ENCODE data around the gene TTC21A.

TTC21A gene

GRCh38 chr3:39128951-39129350 is 21.5 kb downstream of the TTC21A start:
- no peak for TF ChIP-seq ZFX (IDR thresholded peaks at IDR 0.05)
- TF ChIP-seq, protein P1, sequence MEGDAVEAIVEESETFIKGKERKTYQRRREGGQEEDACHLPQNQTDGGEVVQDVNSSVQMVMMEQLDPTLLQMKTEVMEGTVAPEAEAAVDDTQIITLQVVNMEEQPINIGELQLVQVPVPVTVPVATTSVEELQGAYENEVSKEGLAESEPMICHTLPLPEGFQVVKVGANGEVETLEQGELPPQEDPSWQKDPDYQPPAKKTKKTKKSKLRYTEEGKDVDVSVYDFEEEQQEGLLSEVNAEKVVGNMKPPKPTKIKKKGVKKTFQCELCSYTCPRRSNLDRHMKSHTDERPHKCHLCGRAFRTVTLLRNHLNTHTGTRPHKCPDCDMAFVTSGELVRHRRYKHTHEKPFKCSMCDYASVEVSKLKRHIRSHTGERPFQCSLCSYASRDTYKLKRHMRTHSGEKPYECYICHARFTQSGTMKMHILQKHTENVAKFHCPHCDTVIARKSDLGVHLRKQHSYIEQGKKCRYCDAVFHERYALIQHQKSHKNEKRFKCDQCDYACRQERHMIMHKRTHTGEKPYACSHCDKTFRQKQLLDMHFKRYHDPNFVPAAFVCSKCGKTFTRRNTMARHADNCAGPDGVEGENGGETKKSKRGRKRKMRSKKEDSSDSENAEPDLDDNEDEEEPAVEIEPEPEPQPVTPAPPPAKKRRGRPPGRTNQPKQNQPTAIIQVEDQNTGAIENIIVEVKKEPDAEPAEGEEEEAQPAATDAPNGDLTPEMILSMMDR (conservative IDR thresholded peaks at IDR 0.05): no peak
- no peak overlapping the region for H3K27ac ChIP-seq

GRCh38 chr3:39130026-39130425 is 22.5 kb downstream of the TTC21A start:
- TF ChIP-seq ZFX (IDR thresholded peaks at IDR 0.05): no peak
- TF ChIP-seq, protein P1 (conservative IDR thresholded peaks at IDR 0.05): no peak
- no peak overlapping the region for H3K27ac ChIP-seq

- TF ChIP-seq ZFX (IDR thresholded peaks at IDR 0.05): no peak
- TF ChIP-seq, protein P1 (conservative IDR thresholded peaks at IDR 0.05): no peak
- no peak overlapping the region for H3K27ac ChIP-seq
Measured at GRCh38 chr3:39130693-39131265, 23.3 kb downstream of the TTC21A start.

DNA sequence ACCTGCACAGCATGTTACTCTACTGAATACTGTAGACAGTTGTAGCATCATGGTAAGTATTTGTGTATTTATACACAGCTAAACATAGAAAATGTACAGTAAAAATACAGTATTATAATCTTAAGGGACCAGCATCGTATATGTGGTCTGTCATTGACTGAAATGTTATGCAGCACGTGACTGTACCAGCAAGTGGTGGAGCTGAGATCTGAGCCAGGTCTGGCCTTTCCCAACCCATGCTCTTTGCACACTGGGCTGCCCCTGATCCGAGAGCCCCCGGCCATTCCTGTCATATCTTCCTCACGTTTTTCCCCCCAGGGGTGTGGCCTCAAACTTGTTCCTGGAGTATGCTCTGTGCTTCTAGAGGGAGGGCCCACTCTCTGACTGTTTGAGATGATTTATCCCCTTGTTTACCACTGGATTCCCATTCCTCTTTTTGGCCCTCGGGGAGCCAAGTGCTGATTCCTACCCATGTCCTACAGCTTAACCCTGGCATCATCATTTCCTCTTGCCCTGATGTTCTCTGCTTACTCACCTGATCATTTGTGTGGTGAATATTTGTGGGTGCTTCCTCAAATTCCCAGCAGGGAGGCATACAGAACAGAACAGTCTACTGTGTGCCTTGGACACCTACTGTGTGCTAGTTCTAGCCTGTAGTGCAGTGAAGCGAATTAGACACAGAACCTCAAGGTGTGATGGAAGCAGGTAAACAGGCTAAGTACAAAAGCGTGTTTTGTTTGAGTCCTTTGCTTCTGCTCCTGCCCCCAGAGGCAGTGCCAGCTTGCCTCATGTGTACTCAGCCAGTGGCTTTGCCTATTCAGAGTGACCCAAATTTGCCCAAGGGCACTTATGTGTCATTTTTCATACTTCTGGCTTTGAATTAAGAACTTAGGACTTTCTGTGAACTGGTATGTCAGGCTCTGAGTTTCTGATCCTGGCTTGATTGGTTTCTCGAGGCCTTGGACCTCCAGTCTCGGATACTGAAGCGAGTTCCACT is 24.9 kb downstream of the TTC21A start:
- TF ChIP-seq ZFX (IDR thresholded peaks at IDR 0.05): no peak
- TF ChIP-seq, protein P1 (conservative IDR thresholded peaks at IDR 0.05): no peak
- no peak overlapping the region for H3K27ac ChIP-seq

GRCh38 chr3:39133093-39133490 is 25.6 kb downstream of the TTC21A start:
- no peak for TF ChIP-seq ZFX (IDR thresholded peaks at IDR 0.05)
- TF ChIP-seq, protein P1 (conservative IDR thresholded peaks at IDR 0.05): no peak
- H3K27ac ChIP-seq: no peak overlapping the region

DNA sequence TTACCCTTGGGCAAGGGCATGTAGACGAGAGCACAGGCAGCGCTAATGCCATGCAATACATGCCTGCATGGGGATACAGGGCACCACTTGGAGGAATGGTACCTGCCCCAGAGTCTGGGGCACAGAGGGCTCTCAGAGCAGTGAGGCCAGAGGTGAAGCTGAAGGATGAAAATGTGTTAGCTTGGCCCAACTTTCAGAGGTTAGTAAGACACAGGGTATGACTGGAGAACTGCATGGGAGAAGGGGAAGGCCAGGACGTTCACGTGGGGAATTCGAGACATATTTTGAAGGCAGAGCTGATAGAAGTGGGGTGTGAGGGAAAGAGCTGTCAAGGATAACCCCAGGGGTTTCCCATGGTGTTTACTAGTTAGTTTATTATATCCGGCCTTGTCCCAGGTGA is 26.3 kb downstream of the TTC21A start:
- H3K27ac ChIP-seq: no peak overlapping the region
- TF ChIP-seq ZFX (IDR thresholded peaks at IDR 0.05): no peak
- TF ChIP-seq, protein P1 (conservative IDR thresholded peaks at IDR 0.05): no peak

- H3K27ac ChIP-seq: no peak overlapping the region
- TF ChIP-seq, protein P1 (conservative IDR thresholded peaks at IDR 0.05): no peak
- TF ChIP-seq ZFX (IDR thresholded peaks at IDR 0.05): no peak
Measured at GRCh38 chr3:39134305-39134704, 26.8 kb downstream of the TTC21A start.

All from C4-2B (cell line).